Measurements from ENCODE around the gene PRXL2B.

Gene PRXL2B

GRCh38 chr1:2610036-2610959, 23.7 kb downstream of the PRXL2B start:
- DNase-seq (ENCODE audit: low spot score), result no peak
- TF ChIP-seq CTCF (IDR thresholded peaks at IDR 0.05; ENCODE audit: borderline replicate concordance, control extremely low read depth, extremely low read depth, insufficient read depth, missing control alignments), result no peak
- in situ Hi-C loops (cut with MboI; ENCODE audit: low sequenced_read_pairs, unreplicated experiment), result no loop called here

GRCh38 chr1:2611031-2611501, 24.5 kb downstream of the PRXL2B start:
- no peak for TF ChIP-seq CTCF (IDR thresholded peaks at IDR 0.05; ENCODE audit: borderline replicate concordance, control extremely low read depth, extremely low read depth, insufficient read depth, missing control alignments)
- in situ Hi-C loops (cut with MboI; ENCODE audit: low sequenced_read_pairs, unreplicated experiment), result no loop called here
- no peak for DNase-seq (ENCODE audit: low spot score)

- no peak for TF ChIP-seq CTCF (IDR thresholded peaks at IDR 0.05; ENCODE audit: borderline replicate concordance, control extremely low read depth, extremely low read depth, insufficient read depth, missing control alignments)
- in situ Hi-C loops (cut with MboI; ENCODE audit: low sequenced_read_pairs, unreplicated experiment), result no loop called here
- no peak for DNase-seq (ENCODE audit: low spot score)
These were observed 25.3 kb downstream of the PRXL2B start for GRCh38 chr1:2611621-2612437.

- no peak for DNase-seq (ENCODE audit: low spot score)
- in situ Hi-C loops (cut with MboI; ENCODE audit: low sequenced_read_pairs, unreplicated experiment), result no loop called here
- TF ChIP-seq CTCF (IDR thresholded peaks at IDR 0.05; ENCODE audit: borderline replicate concordance, control extremely low read depth, extremely low read depth, insufficient read depth, missing control alignments), result no peak
These were observed 26.2 kb downstream of the PRXL2B start for GRCh38 chr1:2612591-2613365.

GRCh38 chr1:2614145-2614544, 27.6 kb downstream of the PRXL2B start:
- in situ Hi-C loops (cut with MboI; ENCODE audit: low sequenced_read_pairs, unreplicated experiment), result no loop called here

More at GRCh38 chr1:2614145-2614544, 27.6 kb downstream of the PRXL2B start:
- TF ChIP-seq CTCF (IDR thresholded peaks at IDR 0.05; ENCODE audit: borderline replicate concordance, control extremely low read depth, extremely low read depth, insufficient read depth, missing control alignments), result no peak
- DNase-seq (ENCODE audit: low spot score), result no peak
